BLaER1 treated with 17β-estradiol and CSF1 and Interleukin-3, amounts not matched to agents 10 nM and 100 nM (cell line): Measurements from ENCODE around the gene CD48.

Source experiments
- H3K27ac ChIP-seq, 11 experiments: shearing (Covaris generic); formaldehyde crosslinking; 2 replicates each; pipeline ENCODE4 v1.8.1; 2022
- H3K27me3 ChIP-seq, 11 experiments: shearing (Covaris generic); formaldehyde crosslinking; 2 replicates each; pipeline ENCODE4 v1.8.1; 2022
- H3K36me3 ChIP-seq, 11 experiments: shearing (Covaris generic); formaldehyde crosslinking; 2 replicates each; pipeline ENCODE4 v1.8.1; 2022
- H3K4me1 ChIP-seq, 10 experiments: shearing (Covaris generic); formaldehyde crosslinking; 2 replicates each; pipeline ENCODE4 v1.8.1; 2022
- H3K4me2 ChIP-seq, 11 experiments: shearing (Covaris generic); formaldehyde crosslinking; 2 replicates each; pipeline ENCODE4 v1.8.1; 2022
- H3K4me3 ChIP-seq, 10 experiments: shearing (Covaris generic); formaldehyde crosslinking; 2 replicates each; pipeline ENCODE4 v1.8.1; 2022
- H3K9ac ChIP-seq, 11 experiments: shearing (Covaris generic); formaldehyde crosslinking; 2 replicates each; pipeline ENCODE4 v1.8.1; 2022
- H3K9me3 ChIP-seq, 11 experiments: shearing (Covaris generic); formaldehyde crosslinking; replicated peaks in 1 of 11; 2 replicates each; pipeline ENCODE4 v1.8.1; 2022
- H4K20me1 ChIP-seq, 11 experiments: shearing (Covaris generic); formaldehyde crosslinking; 2 replicates each; pipeline ENCODE4 v1.8.1; 2022
- Cebpa-rat ChIP-seq, 11 experiments: shearing (Covaris generic); IDR thresholded peaks; 2 replicates each; pipeline ENCODE4 v1.8.1; 2022

CD48 gene

DNA sequence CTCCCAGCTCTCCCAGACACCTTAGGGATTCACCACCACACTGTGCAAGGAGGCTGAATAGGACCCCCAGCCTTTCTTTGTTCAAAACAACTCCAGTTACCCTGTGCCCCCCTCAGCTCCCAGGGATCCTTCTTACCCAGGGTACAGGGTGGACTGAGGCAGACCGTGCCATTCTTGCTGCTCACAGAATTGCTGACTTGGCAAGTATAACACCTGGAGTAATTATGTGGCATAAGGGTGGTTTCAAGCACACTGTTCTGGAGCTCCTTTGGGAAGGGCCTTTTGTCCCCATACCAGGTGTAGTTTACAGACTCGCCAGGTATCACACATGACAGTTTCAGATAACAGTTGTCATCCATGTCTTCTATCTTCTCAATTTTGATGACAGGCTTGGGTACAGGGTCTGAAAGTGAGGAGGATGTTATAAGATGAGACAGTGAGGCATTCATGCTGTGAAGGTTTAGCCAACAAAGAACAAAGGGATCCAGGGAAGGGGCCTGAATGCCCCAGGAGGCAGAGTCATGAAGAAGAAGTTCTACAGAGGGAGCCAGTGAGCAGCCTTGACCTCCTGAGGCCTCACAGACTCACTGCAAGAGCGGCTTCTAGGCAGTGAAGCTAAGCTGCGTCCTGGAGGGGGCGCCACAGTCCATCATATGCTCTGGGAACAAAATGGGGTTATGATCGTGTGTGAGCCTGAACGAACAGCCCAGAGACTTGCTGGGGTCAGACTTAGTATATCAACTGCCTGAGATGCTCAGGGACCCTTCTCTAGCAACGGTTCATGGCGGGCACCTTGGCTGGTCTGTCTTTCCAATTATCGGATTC is 30.3 kb downstream of the CD48 start:
- TF ChIP-seq Cebpa-rat (IDR thresholded peaks at IDR 0.05), result no peak
- Histone ChIP-seq H3K4me1 (peaks cover 30 to 45% (median 36%) of the 10 kb centered on the region in 10 experiments), H3K4me3 (no peak overlapping the region), H3K27ac (peak overlapping the region in 1 of 11 experiments; percentile 2; a peak in 1 of 22 replicates), H3K36me3 (peaks cover 6 to 88% (median 63%) of the 10 kb centered on the region in 11 experiments; a peak in 21 of 22 replicates), H3K9ac (no peak overlapping the region), H3K9me3 (peaks cover 6 to 16% (median 8%) of the 10 kb centered on the region in 11 experiments; a peak in 21 of 22 replicates), H4K20me1 (peaks cover 0 to 67% (median 0%) of the 10 kb centered on the region in 11 experiments; a peak in 3 of 22 replicates), H3K4me2 (peak overlapping the region in 2 of 11 experiments; percentile 10 to 76; a peak in 2 of 22 replicates), H3K27me3 (no peaks in the 10 kb centered on the region)

DNA sequence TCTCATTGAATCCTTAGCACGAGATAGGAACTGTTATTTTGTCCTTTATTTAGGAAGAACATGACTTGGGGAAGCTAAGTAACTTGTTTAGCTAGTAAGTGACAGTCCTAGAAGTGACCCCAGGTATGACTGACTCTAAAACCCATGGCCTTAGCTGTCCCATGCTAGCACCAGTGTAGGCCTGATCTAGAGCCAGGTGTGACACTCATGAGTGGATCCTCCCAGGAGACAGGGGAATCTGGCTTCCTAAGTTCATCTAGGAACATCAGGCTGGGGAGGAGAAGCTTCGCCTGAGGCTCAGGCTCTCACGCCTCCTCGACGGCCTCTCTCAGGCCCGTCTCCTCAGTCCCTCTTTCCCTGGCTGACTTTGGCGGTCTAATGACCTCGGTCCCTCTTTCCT is 31.2 kb downstream of the CD48 start:
- peaks cover 0 to 8% (median 0%) of the 10 kb centered on the region in 11 experiments; a peak in 3 of 22 replicates for H3K9me3 ChIP-seq
- no peak overlapping the region for H3K4me3 ChIP-seq
- peaks cover 0 to 58% (median 0%) of the 10 kb centered on the region in 11 experiments; a peak in 3 of 22 replicates for H4K20me1 ChIP-seq
- no peak for TF ChIP-seq Cebpa-rat (IDR thresholded peaks at IDR 0.05)
- peak overlapping the region in 1 of 11 experiments; percentile 2; a peak in 2 of 22 replicates for H3K27ac ChIP-seq
- peaks cover 34 to 47% (median 41%) of the 10 kb centered on the region in 10 experiments for H3K4me1 ChIP-seq
- H3K4me2 ChIP-seq, result no peak overlapping the region
- H3K36me3 ChIP-seq, result peaks cover 0 to 80% (median 62%) of the 10 kb centered on the region in 11 experiments; a peak in 18 of 22 replicates
- no peak overlapping the region for H3K9ac ChIP-seq
- H3K27me3 ChIP-seq, result no peaks in the 10 kb centered on the region

GRCh38 chr1:160679893-160680292 is 31.7 kb downstream of the CD48 start:
- Histone ChIP-seq H3K27me3 (no peaks in the 10 kb centered on the region), H3K4me2 (no peak overlapping the region), H3K4me3 (no peak overlapping the region), H3K36me3 (peaks cover 0 to 75% (median 57%) of the 10 kb centered on the region in 11 experiments; a peak in 18 of 22 replicates), H3K4me1 (peaks cover 34 to 47% (median 41%) of the 10 kb centered on the region in 10 experiments), H3K9ac (no peak overlapping the region), H4K20me1 (peaks cover 0 to 53% (median 0%) of the 10 kb centered on the region in 11 experiments; a peak in 3 of 22 replicates), H3K27ac (0 out of 22 replicates have a peak overlapping the region, but pooled peaks of 1 of the 11 experiments have one; percentile 2), H3K9me3 (peaks cover 0 to 3% (median 0%) of the 10 kb centered on the region in 11 experiments; a peak in 1 of 22 replicates)
- TF ChIP-seq Cebpa-rat (IDR thresholded peaks at IDR 0.05), result no peak

GRCh38 chr1:160676869-160677597 is 34.6 kb downstream of the CD48 start:
- no peak overlapping the region for H3K27ac ChIP-seq
- no peaks in the 10 kb centered on the region for H3K27me3 ChIP-seq
- no peak overlapping the region for H3K4me2 ChIP-seq
- H3K4me1 ChIP-seq, result peaks cover 43 to 57% (median 48%) of the 10 kb centered on the region in 10 experiments
- H3K4me3 ChIP-seq, result no peak overlapping the region
- TF ChIP-seq Cebpa-rat (IDR thresholded peaks at IDR 0.05), result no peak
- peaks cover 0 to 53% (median 44%) of the 10 kb centered on the region in 11 experiments; a peak in 18 of 22 replicates for H3K36me3 ChIP-seq
- peaks cover 0 to 32% (median 0%) of the 10 kb centered on the region in 11 experiments; a peak in 3 of 22 replicates for H4K20me1 ChIP-seq
- no peak overlapping the region for H3K9ac ChIP-seq
- H3K9me3 ChIP-seq, result no peaks in the 10 kb centered on the region

DNA sequence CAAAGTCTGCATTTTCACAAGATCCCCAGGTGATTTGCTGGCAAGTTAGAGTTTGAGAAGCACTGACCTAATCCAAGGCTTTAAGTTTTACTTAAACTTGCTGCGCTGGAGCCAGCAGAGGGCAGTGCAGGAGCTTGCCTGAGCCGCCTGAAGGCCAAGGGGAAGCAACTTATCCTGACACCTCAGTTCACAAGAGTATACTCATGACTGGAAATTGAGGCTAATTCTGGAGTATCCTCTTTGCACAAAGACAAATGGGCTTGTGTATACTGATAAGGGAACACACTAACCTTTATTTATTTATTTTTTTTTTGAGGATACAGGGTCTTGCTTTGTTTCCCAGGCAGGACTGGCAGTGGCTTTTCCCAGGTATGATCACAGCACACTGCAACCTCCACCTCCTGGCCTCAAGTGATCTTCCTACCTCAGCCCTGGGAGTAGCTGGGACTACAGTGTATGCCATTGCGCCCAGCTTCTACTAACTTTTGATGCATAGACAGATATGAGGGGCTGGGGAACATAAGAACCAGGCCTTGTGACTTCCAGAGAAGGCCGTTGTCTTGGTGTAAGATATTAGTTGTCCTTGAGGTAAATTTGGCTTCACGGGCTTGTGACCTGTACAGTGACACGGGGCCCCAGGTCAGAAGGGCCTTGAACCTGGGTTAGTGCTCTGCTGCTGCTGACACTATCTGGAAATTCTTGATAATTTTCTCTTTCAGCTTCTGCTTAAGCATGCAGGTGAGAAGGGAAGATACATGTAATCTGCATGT is 35.8 kb downstream of the CD48 start:
- Histone ChIP-seq H3K36me3 (peaks cover 0 to 42% (median 35%) of the 10 kb centered on the region in 11 experiments; a peak in 18 of 22 replicates), H3K27me3 (no peaks in the 10 kb centered on the region), H3K9ac (peak overlapping the region in 8 of 11 experiments; percentile 27 to 55 (median 44); a peak in 10 of 22 replicates), H3K4me3 (peak overlapping the region in 2 of 10 experiments; percentile 45; a peak in 2 of 20 replicates), H4K20me1 (peaks cover 0 to 31% (median 0%) of the 10 kb centered on the region in 11 experiments; a peak in 2 of 22 replicates), H3K9me3 (peaks cover 0 to 4% (median 3%) of the 10 kb centered on the region in 11 experiments; a peak in 7 of 22 replicates), H3K4me1 (peaks cover 40 to 66% (median 55%) of the 10 kb centered on the region in 10 experiments), H3K4me2 (peak overlapping the region; percentile 68 to 97 (median 85)), H3K27ac (peak overlapping the region in 4 of 11 experiments; percentile 47 to 66 (median 52); a peak in 5 of 22 replicates)
- TF ChIP-seq Cebpa-rat (IDR thresholded peaks at IDR 0.05), result no peak

GRCh38 chr1:160674415-160674814 is 37.2 kb downstream of the CD48 start:
- TF ChIP-seq Cebpa-rat (IDR thresholded peaks at IDR 0.05), result no peak
- peak overlapping the region in 5 of 10 experiments; percentile 26 to 47 (median 45); a peak in 8 of 20 replicates for H3K4me3 ChIP-seq
- H4K20me1 ChIP-seq, result peaks cover 0 to 27% (median 0%) of the 10 kb centered on the region in 11 experiments; a peak in 2 of 22 replicates
- peak overlapping the region; percentile 68 to 97 (median 85) for H3K4me2 ChIP-seq
- H3K27me3 ChIP-seq, result no peaks in the 10 kb centered on the region
- peaks cover 0 to 33% (median 21%) of the 10 kb centered on the region in 11 experiments; a peak in 17 of 22 replicates for H3K36me3 ChIP-seq
- H3K9me3 ChIP-seq, result peaks cover 5 to 18% (median 15%) of the 10 kb centered on the region in 11 experiments; a peak in 21 of 22 replicates
- peaks cover 40 to 66% (median 56%) of the 10 kb centered on the region in 10 experiments for H3K4me1 ChIP-seq
- H3K27ac ChIP-seq, result peak overlapping the region in 10 of 11 experiments; percentile 11 to 74 (median 52); a peak in 14 of 22 replicates
- peak overlapping the region in 6 of 11 experiments; percentile 27 to 74 (median 50); a peak in 8 of 22 replicates for H3K9ac ChIP-seq

- Histone ChIP-seq H3K4me1 (peaks cover 40 to 63% (median 56%) of the 10 kb centered on the region in 10 experiments), H4K20me1 (peaks cover 0 to 15% (median 0%) of the 10 kb centered on the region in 11 experiments; a peak in 2 of 22 replicates), H3K9ac (peak overlapping the region in 6 of 11 experiments; percentile 3 to 74 (median 44); a peak in 7 of 22 replicates), H3K9me3 (peaks cover 11 to 32% (median 29%) of the 10 kb centered on the region in 11 experiments; a peak in 21 of 22 replicates), H3K4me2 (peak overlapping the region; percentile 68 to 97 (median 85)), H3K4me3 (peak overlapping the region in 5 of 10 experiments; percentile 26 to 47 (median 45); a peak in 7 of 20 replicates), H3K36me3 (peaks cover 0 to 28% (median 8%) of the 10 kb centered on the region in 11 experiments; a peak in 15 of 22 replicates), H3K27ac (peak overlapping the region in 6 of 11 experiments; percentile 51 to 74 (median 62); a peak in 11 of 22 replicates), H3K27me3 (no peaks in the 10 kb centered on the region)
- TF ChIP-seq Cebpa-rat (IDR thresholded peaks at IDR 0.05), result no peak
These were observed 38.6 kb downstream of the CD48 start for GRCh38 chr1:160672789-160673695.
